Mammary epithelial cell (primary cell): ENCODE data around the gene MTTP.

Experiments
- CTCF ChIP-seq, 2 donors: IDR thresholded peaks in 1 of 2; conservative IDR thresholded peaks in 1 of 2; 2 replicates each; pipeline ENCODE4 v1.5.1; 2011 to 2012; ENCODE audit warnings: inconsistent platforms in 2 of 2, low read length in 2 of 2, mild to moderate bottlenecking in 2 of 2, control low read depth in 1 of 2, low read depth in 1 of 2; ENCODE audit not compliant: insufficient read depth in 1 of 2; ENCODE audit errors: extremely low read depth in 1 of 2
- EZH2 ChIP-seq: IDR thresholded peaks from 2 replicates; pipeline ENCODE4 v1.6.1; 2012; ENCODE audit warnings: low read length, inconsistent platforms, borderline replicate concordance

GRCh38 chr4:99615170-99615820 is 40.7 kb downstream of the MTTP start:
- TF ChIP-seq CTCF (conservative IDR thresholded peaks at IDR 0.05 in 1 of 2, IDR thresholded peaks at IDR 0.05 in 1 of 2; ENCODE audit: extremely low read depth in 1 of 2, insufficient read depth in 1 of 2, low read depth in 1 of 2, low read length in 2 of 2) = no peak
- TF ChIP-seq EZH2 = no peak
